ENCODE results near the gene SMCHD1. TPM values are rescaled to one million over a fixed set of nuclear protein-coding genes. Genes with fewer than 3 reads are reported as not detected.
"Not testable (repeated sequence)": the region's sequence is repeated elsewhere in the genome, so short reads cannot be mapped to it uniquely, and the experiment has no call there.

Gene SMCHD1
- total RNA-seq, 1 donor from 2014 or later: 71.2 TPM

DNA sequence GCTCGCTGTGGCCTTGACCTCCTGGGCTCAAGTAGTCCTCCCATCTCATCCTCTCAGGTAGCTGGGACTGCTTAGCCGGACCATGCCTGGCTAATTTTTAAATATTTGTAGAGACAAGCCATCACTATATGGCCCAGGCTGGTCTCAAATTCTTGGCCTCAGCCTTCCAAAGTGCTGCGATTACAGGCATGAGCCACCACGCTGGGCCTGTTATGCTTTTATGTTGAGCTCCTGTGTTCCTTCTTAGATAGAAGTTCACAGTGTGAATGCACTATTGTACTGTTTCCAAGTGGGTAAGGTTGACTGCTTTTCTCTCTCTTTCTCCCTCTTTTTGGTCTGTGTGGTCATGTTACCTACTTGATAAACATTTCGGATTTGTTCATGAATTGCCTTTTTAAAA lies 61.9 kb downstream of the SMCHD1 start:
- no peak overlapping the region for H3K27ac Mint-ChIP-seq
- H3K27me3 Mint-ChIP-seq (ENCODE audit: low read depth): no peaks in the 10 kb centered on the region
- peaks cover 54% of the 10 kb centered on the region for H3K36me3 Mint-ChIP-seq
- no peaks in the 10 kb centered on the region for H3K9me3 Mint-ChIP-seq
- H3K4me1 Mint-ChIP-seq: no peaks in the 10 kb centered on the region
- no peak overlapping the region for H3K4me3 Mint-ChIP-seq
- no peak for DNase-seq (ENCODE audit: low spot score in 2 of 2, unreplicated experiment in 2 of 2)
- TF ChIP-seq, protein P1, sequence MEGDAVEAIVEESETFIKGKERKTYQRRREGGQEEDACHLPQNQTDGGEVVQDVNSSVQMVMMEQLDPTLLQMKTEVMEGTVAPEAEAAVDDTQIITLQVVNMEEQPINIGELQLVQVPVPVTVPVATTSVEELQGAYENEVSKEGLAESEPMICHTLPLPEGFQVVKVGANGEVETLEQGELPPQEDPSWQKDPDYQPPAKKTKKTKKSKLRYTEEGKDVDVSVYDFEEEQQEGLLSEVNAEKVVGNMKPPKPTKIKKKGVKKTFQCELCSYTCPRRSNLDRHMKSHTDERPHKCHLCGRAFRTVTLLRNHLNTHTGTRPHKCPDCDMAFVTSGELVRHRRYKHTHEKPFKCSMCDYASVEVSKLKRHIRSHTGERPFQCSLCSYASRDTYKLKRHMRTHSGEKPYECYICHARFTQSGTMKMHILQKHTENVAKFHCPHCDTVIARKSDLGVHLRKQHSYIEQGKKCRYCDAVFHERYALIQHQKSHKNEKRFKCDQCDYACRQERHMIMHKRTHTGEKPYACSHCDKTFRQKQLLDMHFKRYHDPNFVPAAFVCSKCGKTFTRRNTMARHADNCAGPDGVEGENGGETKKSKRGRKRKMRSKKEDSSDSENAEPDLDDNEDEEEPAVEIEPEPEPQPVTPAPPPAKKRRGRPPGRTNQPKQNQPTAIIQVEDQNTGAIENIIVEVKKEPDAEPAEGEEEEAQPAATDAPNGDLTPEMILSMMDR (IDR thresholded peaks at IDR 0.05; ENCODE audit: unreplicated experiment): no peak

GRCh38 chr18:2719040-2719439 lies 63.5 kb downstream of the SMCHD1 start:
- no peaks in the 10 kb centered on the region for H3K27me3 Mint-ChIP-seq (ENCODE audit: low read depth)
- no peak overlapping the region for H3K4me3 Mint-ChIP-seq
- no peak for DNase-seq (ENCODE audit: low spot score in 2 of 2, unreplicated experiment in 2 of 2)
- peaks cover 52% of the 10 kb centered on the region for H3K36me3 Mint-ChIP-seq
- no peak overlapping the region for H3K27ac Mint-ChIP-seq
- H3K4me1 Mint-ChIP-seq: no peaks in the 10 kb centered on the region
- no peaks in the 10 kb centered on the region for H3K9me3 Mint-ChIP-seq
- TF ChIP-seq, protein P1 (IDR thresholded peaks at IDR 0.05; ENCODE audit: unreplicated experiment): no peak

DNA sequence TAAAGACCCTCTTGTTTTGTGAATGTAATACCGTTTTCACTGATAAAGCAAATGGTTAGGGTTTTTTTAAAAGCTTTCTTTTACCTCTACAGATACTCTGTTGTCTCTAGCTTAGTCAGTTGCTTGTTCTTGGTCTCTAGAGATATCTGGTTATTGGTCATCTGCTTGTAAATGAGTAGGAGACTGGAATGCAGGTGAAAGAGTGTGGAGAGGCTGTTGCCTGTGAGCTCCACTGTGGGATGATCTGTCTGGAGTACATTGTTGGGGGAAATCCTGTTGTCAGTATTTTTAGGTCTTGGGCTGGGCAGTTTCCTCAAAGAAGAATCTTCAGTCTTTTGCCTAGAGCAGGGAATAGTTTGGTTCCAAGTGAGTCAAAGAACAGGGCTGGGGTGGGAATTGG lies 67.7 kb downstream of the SMCHD1 start:
- no peaks in the 10 kb centered on the region for H3K27me3 Mint-ChIP-seq (ENCODE audit: low read depth)
- peaks cover 41% of the 10 kb centered on the region for H3K36me3 Mint-ChIP-seq
- H3K27ac Mint-ChIP-seq: peak overlapping the region; percentile 28
- H3K4me1 Mint-ChIP-seq: peaks cover 3% of the 10 kb centered on the region
- TF ChIP-seq, protein P1 (IDR thresholded peaks at IDR 0.05; ENCODE audit: unreplicated experiment): no peak
- no peak overlapping the region for H3K4me3 Mint-ChIP-seq
- no peaks in the 10 kb centered on the region for H3K9me3 Mint-ChIP-seq
- no peak for DNase-seq (ENCODE audit: low spot score in 2 of 2, unreplicated experiment in 2 of 2)

DNA sequence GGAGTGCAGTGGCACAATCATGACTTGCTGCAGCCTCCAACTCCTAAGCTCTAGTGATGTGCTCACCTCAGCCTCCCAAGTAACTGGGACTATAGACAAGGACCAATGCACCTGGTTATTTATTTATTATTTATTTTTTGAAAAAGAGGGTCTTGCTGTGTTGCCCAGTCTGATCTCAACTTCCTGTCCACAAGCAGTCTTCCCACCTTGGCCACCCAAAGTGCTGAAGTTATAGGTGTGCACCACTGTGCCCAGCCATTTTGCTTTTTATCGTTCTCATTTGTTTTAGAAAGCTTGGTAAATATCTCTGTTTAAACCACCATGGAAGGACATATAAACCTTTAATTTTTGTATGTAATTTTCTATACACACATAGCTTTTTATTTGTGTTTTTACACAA lies 74.2 kb downstream of the SMCHD1 start:
- Mint-ChIP-seq H3K4me3 (no peak overlapping the region), H3K36me3 (peaks cover 37% of the 10 kb centered on the region), H3K27ac (no peak overlapping the region), H3K9me3 (peaks cover 4% of the 10 kb centered on the region), H3K4me1 (peaks cover 3% of the 10 kb centered on the region), H3K27me3 (ENCODE audit: low read depth) (no peaks in the 10 kb centered on the region)
- TF ChIP-seq, protein P1 (IDR thresholded peaks at IDR 0.05; ENCODE audit: unreplicated experiment): no peak
- no peak for DNase-seq (ENCODE audit: low spot score in 2 of 2, unreplicated experiment in 2 of 2)

GRCh38 chr18:2736823-2737222 lies 81.3 kb downstream of the SMCHD1 start:
- H3K27me3 Mint-ChIP-seq (ENCODE audit: low read depth): no peaks in the 10 kb centered on the region
- H3K4me3 Mint-ChIP-seq: no peak overlapping the region
- peaks cover 4% of the 10 kb centered on the region for H3K9me3 Mint-ChIP-seq
- peaks cover 8% of the 10 kb centered on the region for H3K4me1 Mint-ChIP-seq
- DNase-seq (ENCODE audit: low spot score in 2 of 2, unreplicated experiment in 2 of 2): no peak
- peaks cover 61% of the 10 kb centered on the region for H3K36me3 Mint-ChIP-seq
- no peak overlapping the region for H3K27ac Mint-ChIP-seq
- TF ChIP-seq, protein P1 (IDR thresholded peaks at IDR 0.05; ENCODE audit: unreplicated experiment): no peak

DNA sequence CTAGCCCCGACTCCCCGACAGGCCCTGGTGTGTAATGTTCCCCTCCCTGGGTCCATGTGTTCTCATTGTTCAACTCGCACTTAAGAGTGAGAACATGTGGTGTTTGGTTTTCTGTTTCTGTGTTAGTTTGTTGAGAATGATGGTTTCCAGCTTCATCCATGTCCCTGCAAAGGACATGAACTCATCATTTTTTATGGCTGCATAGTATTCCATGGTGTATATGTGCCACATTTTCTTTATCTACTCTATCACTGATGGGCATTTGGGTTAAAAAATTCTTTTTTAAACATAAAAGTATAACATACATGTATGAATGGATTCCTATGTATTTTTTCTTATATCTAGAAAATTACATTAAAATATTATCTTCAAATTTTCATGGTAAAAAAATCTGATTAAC lies 84.6 kb downstream of the SMCHD1 start:
- not testable (repeated sequence) for H3K27me3 Mint-ChIP-seq (ENCODE audit: low read depth); H3K9me3 Mint-ChIP-seq; H3K4me3 Mint-ChIP-seq; DNase-seq (ENCODE audit: low spot score in 2 of 2, unreplicated experiment in 2 of 2); H3K27ac Mint-ChIP-seq
- peaks cover 49% of the 10 kb centered on the region for H3K36me3 Mint-ChIP-seq
- peaks cover 11% of the 10 kb centered on the region for H3K4me1 Mint-ChIP-seq
